HG03066 (cell line): ENCODE data around the gene LRP10.
A peak's percentile ranks its signal among the peaks of the same experiment; 100 is the strongest.

Experiments used
- ATAC-seq: cut with Tn5 transposase; IDR thresholded peaks from one replicate; pipeline ENCODE4 v1.9.1; 2021; ENCODE audit warnings: low read depth; ENCODE audit not compliant: unreplicated experiment

LRP10 gene

GRCh38 chr14:22884738-22885523, 13.4 kb downstream of the LRP10 start:
- ATAC-seq, result no peak

- no peak for ATAC-seq
Observed at GRCh38 chr14:22885975-22886374, 14.4 kb downstream of the LRP10 start.

GRCh38 chr14:22886500-22887259, 15.1 kb downstream of the LRP10 start:
- peak; percentile 50 for ATAC-seq

GRCh38 chr14:22887260-22887989, 15.9 kb downstream of the LRP10 start:
- no peak for ATAC-seq

- peak; percentile 42 for ATAC-seq
Observed at GRCh38 chr14:22887990-22888378, 16.4 kb downstream of the LRP10 start.

- ATAC-seq, result no peak
Observed at GRCh38 chr14:22888662-22889061, 17.1 kb downstream of the LRP10 start.

GRCh38 chr14:22890416-22890815, 18.9 kb downstream of the LRP10 start:
- ATAC-seq, result no peak

- ATAC-seq, result no peak
Observed at GRCh38 chr14:22892488-22892887, 20.9 kb downstream of the LRP10 start.

- no peak for ATAC-seq
Observed at GRCh38 chr14:22893706-22894105, 22.2 kb downstream of the LRP10 start.

GRCh38 chr14:22895402-22895801, 23.9 kb downstream of the LRP10 start:
- no peak for ATAC-seq

GRCh38 chr14:22896356-22896755, 24.8 kb downstream of the LRP10 start:
- ATAC-seq, result no peak

- ATAC-seq, result no peak
Observed at GRCh38 chr14:22896760-22897159, 25.2 kb downstream of the LRP10 start.

GRCh38 chr14:22897357-22897756, 25.8 kb downstream of the LRP10 start:
- ATAC-seq, result no peak

GRCh38 chr14:22898302-22899090, 27.0 kb downstream of the LRP10 start:
- ATAC-seq, result no peak

GRCh38 chr14:22900081-22900799, 28.7 kb downstream of the LRP10 start:
- ATAC-seq, result no peak

GRCh38 chr14:22901799-22902198, 30.3 kb downstream of the LRP10 start:
- no peak for ATAC-seq

- ATAC-seq, result no peak
Observed at GRCh38 chr14:22903742-22904087, 32.2 kb downstream of the LRP10 start.

- ATAC-seq, result no peak
Observed at GRCh38 chr14:22905627-22906026, 34.1 kb downstream of the LRP10 start.

- no peak for ATAC-seq
Observed at GRCh38 chr14:22906073-22906472, 34.5 kb downstream of the LRP10 start.

- ATAC-seq, result no peak
Observed at GRCh38 chr14:22907429-22907828, 35.9 kb downstream of the LRP10 start.
